DOHH2 (cell line): Measurements from ENCODE around the gene GPR180.

Experiments used
- H3F3A ChIP-seq: fragments of 200-600 bp; sonication (generic), shearing (Covaris generic); 2 replicates; pipeline ENCODE4 v1.6.0; 2016; ENCODE audit warnings: antibody characterized with exemption, mild to moderate bottlenecking; ENCODE audit not compliant: control insufficient read depth, insufficient read depth
- H3K27ac ChIP-seq: fragments of 200-600 bp; sonication (generic); 2 replicates; pipeline ENCODE4 v1.5.1; 2014; ENCODE audit warnings: low read depth, mild to moderate bottlenecking, low read length, moderate library complexity
- H3K27me3 ChIP-seq: fragments of 200-600 bp; sonication (generic); 2 replicates; pipeline ENCODE4 v1.6.1; 2014; ENCODE audit warnings: mild to moderate bottlenecking, low read length, mixed read lengths; ENCODE audit not compliant: control insufficient read depth
- H3K36me3 ChIP-seq: fragments of 200-600 bp; sonication (generic); 2 replicates; pipeline ENCODE4 v1.6.1; 2014; ENCODE audit warnings: mild to moderate bottlenecking, low read length, moderate library complexity, mixed read lengths; ENCODE audit not compliant: control insufficient read depth
- H3K4me1 ChIP-seq: fragments of 200-600 bp; sonication (generic); 2 replicates; pipeline ENCODE4 v1.6.1; 2014; ENCODE audit warnings: mild to moderate bottlenecking, low read length, mixed read lengths; ENCODE audit not compliant: control insufficient read depth
- H3K4me2 ChIP-seq: fragments of 200-600 bp; sonication (generic); 2 replicates; pipeline ENCODE4 v1.6.0; 2014; ENCODE audit warnings: mild to moderate bottlenecking, low read length, moderate library complexity
- H3K4me3 ChIP-seq: fragments of 200-600 bp; sonication (generic); 2 replicates; pipeline ENCODE4 v1.5.1; 2014; ENCODE audit warnings: mild to moderate bottlenecking, low read length, mixed read lengths
- H3K79me2 ChIP-seq: fragments of 200-600 bp; sonication (generic); 2 replicates; pipeline ENCODE4 v1.6.1; 2014; ENCODE audit warnings: mild to moderate bottlenecking, low read length, mixed read lengths; ENCODE audit not compliant: control insufficient read depth
- H3K9me2 ChIP-seq: fragments of 200-600 bp; sonication (generic); replicated peaks from 2 replicates; pipeline ENCODE4 v1.6.1; 2014; ENCODE audit warnings: mild to moderate bottlenecking, low read length, mixed read lengths; ENCODE audit not compliant: control insufficient read depth
- H3K9me3 ChIP-seq: fragments of 200-600 bp; sonication (generic); 2 replicates; pipeline ENCODE4 v1.6.1; 2014; ENCODE audit warnings: antibody characterized with exemption, low read length, mixed read lengths; ENCODE audit not compliant: control insufficient read depth, insufficient read depth
- H4K20me1 ChIP-seq: fragments of 200-600 bp; sonication (generic); 2 replicates; pipeline ENCODE4 v1.6.0; 2014; ENCODE audit warnings: low read depth, mild to moderate bottlenecking, antibody characterized with exemption, low read length, moderate library complexity; ENCODE audit not compliant: control insufficient read depth, insufficient read depth
- EZH2phosphoT487 ChIP-seq: fragments of 200-600 bp; sonication (generic); IDR thresholded peaks from 2 replicates; pipeline ENCODE4 v1.6.1; 2017; ENCODE audit warnings: borderline replicate concordance, mild to moderate bottlenecking, antibody characterized with exemption, low read length, moderate library complexity, mixed read lengths
- TF ChIP-seq, protein P1 (sequence below): fragments of 200-600 bp; sonication (generic); IDR thresholded peaks from one replicate; pipeline ENCODE4 v1.5.1; 2014; ENCODE audit warnings: antibody characterized with exemption, mild to moderate bottlenecking, low read depth, low read length; ENCODE audit not compliant: poor library complexity, severe bottlenecking

Gene GPR180

GRCh38 chr13:94556621-94557020 lies 45.0 kb upstream of the GPR180 start:
- Histone ChIP-seq H3K4me3 (no peak overlapping the region), H3K79me2 (no peaks in the 10 kb centered on the region), H4K20me1 (no peaks in the 10 kb centered on the region), H3K27me3 (no peaks in the 10 kb centered on the region), H3F3A (no peaks in the 10 kb centered on the region), H3K4me2 (no peak overlapping the region), H3K4me1 (no peaks in the 10 kb centered on the region), H3K9me3 (no peaks in the 10 kb centered on the region), H3K27ac (no peak overlapping the region), H3K9me2 (no peaks in the 10 kb centered on the region), H3K36me3 (no peaks in the 10 kb centered on the region)
- TF ChIP-seq, protein P1, sequence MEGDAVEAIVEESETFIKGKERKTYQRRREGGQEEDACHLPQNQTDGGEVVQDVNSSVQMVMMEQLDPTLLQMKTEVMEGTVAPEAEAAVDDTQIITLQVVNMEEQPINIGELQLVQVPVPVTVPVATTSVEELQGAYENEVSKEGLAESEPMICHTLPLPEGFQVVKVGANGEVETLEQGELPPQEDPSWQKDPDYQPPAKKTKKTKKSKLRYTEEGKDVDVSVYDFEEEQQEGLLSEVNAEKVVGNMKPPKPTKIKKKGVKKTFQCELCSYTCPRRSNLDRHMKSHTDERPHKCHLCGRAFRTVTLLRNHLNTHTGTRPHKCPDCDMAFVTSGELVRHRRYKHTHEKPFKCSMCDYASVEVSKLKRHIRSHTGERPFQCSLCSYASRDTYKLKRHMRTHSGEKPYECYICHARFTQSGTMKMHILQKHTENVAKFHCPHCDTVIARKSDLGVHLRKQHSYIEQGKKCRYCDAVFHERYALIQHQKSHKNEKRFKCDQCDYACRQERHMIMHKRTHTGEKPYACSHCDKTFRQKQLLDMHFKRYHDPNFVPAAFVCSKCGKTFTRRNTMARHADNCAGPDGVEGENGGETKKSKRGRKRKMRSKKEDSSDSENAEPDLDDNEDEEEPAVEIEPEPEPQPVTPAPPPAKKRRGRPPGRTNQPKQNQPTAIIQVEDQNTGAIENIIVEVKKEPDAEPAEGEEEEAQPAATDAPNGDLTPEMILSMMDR: no peak
- no peak for TF ChIP-seq EZH2phosphoT487

DNA sequence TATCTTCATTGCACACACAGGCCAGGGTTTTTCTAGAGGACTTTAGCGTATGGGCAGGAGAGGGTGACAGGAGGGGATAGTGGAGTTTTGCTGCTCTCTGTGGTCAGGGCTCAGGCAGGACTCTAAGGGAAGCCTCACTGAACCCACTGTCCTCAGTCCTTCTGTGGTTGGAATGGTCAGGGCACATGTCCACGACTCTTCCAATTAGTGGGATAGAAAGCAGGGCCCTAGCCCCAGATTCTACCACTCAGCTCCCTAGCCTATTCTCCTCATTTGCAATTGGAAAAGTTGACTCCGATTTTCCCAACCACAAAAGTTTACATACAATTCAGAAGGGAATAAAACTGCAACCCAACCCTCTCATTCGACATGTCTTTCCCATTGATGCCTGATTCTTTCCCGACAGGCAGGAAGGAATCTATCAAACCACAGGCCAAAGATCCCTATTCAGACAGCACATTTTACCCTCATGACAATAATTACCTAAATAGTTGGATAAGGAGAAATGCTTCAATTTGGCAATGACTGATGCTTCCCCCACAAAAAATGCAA lies 43.9 kb upstream of the GPR180 start:
- no peak overlapping the region for H3K4me3 ChIP-seq
- no peaks in the 10 kb centered on the region for H3K9me2 ChIP-seq
- H3F3A ChIP-seq: no peaks in the 10 kb centered on the region
- no peaks in the 10 kb centered on the region for H3K79me2 ChIP-seq
- no peaks in the 10 kb centered on the region for H3K9me3 ChIP-seq
- no peak overlapping the region for H3K27ac ChIP-seq
- no peaks in the 10 kb centered on the region for H3K36me3 ChIP-seq
- no peaks in the 10 kb centered on the region for H3K4me1 ChIP-seq
- no peak overlapping the region for H3K4me2 ChIP-seq
- TF ChIP-seq, protein P1: no peak
- no peaks in the 10 kb centered on the region for H3K27me3 ChIP-seq
- H4K20me1 ChIP-seq: no peaks in the 10 kb centered on the region

- H3F3A ChIP-seq: no peaks in the 10 kb centered on the region
- H3K27ac ChIP-seq: no peak overlapping the region
- no peaks in the 10 kb centered on the region for H4K20me1 ChIP-seq
- no peaks in the 10 kb centered on the region for H3K4me1 ChIP-seq
- no peaks in the 10 kb centered on the region for H3K27me3 ChIP-seq
- no peaks in the 10 kb centered on the region for H3K9me3 ChIP-seq
- no peaks in the 10 kb centered on the region for H3K79me2 ChIP-seq
- H3K9me2 ChIP-seq: no peaks in the 10 kb centered on the region
- H3K4me3 ChIP-seq: no peak overlapping the region
- no peak for TF ChIP-seq EZH2phosphoT487
- TF ChIP-seq, protein P1: no peak
- no peak overlapping the region for H3K4me2 ChIP-seq
- no peaks in the 10 kb centered on the region for H3K36me3 ChIP-seq
Measured at GRCh38 chr13:94558716-94559115, 42.9 kb upstream of the GPR180 start.
